ENCODE data around the gene SLC23A2. TPM values are rescaled to one million over a fixed set of nuclear protein-coding genes. Genes with fewer than 3 reads are reported as not detected.
A peak's percentile ranks its signal among the peaks of the same experiment; 100 is the strongest.
"Not testable (repeated sequence)": the region's sequence is repeated elsewhere in the genome, so short reads cannot be mapped to it uniquely, and the experiment has no call there.

SLC23A2 gene
- total RNA-seq, 1 donor from 2014 or later = 9.4 TPM

DNA sequence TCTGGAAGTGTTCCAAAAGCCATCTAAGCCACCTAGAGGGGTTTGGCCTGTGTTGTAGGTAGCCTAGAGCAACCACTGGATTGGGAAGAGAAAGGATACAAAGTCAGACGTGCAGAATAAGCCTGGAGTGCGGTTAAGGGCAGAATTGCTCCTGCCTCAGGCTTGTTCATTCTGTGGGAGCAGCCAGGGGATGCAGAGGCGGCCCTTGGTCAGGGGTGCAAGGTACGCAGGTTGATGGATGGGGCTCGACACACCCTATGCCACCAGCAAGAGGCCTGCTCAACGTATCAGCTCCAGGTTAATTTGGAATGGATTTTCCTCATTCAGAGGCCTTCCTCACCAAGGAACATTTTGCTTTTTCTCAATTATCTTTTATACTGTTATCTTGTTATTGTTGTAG is 129.8 kb downstream of the SLC23A2 start:
- no peak for ATAC-seq

DNA sequence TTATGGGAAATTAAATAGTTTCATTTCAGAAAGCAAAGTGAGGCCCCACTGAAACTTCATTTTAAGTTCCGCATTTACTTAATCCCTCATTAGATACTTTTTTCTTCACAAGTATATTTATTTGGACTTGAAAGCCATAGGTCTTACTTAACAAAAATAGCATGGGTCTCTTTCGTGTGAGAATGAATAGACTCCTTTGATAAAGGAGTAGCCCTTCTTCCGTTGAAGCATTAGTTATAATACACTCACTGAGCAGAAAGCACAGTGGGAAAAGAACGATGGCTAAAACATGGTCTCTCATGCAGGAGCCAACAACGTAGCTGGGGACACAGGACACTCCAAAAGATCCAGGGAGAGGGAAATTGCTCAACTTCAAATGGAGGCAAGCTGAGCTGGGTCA is 130.4 kb downstream of the SLC23A2 start:
- no peak for ATAC-seq

DNA sequence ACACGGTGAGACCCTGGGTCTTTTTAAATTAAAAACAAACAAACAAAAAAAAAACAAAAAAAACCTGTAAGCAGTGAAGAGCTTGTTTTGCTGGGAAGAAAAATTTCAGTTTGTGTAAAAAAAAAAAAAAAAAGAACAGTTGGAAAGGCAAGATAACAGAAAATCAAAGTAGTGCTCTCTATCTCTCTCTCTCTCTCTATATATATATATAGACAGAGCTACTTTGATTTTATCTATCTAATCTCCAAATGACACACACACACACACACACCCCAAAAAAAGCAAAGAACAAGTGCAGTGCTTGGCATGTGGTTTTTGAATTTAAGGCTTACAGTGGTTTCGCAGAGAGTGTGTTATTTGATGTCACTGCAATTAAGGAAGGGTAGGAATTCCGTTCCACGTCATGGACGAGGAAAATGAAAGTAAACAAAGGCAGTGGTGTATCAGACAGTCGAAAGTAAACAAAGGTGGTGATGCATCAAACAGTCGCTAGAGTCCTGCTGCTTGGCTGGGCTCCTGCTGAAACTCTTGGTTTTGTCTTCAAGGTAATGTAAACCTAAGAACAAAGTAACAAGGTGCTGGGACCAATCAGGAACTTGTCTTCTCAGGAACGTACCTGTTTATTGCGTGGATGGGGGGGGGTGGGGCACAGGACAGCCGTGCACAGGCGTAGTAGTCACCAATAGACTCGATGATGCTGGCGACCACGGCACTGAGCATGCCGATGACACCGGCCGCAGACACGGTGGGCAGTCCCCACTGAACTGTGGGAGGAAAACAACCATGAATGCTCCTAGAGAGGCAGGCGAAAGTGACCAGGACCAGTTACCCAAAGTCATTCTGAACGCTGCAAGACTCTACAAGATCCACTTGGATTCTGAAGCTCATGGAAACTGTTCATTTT is 131.8 kb downstream of the SLC23A2 start:
- no peak for ATAC-seq

DNA sequence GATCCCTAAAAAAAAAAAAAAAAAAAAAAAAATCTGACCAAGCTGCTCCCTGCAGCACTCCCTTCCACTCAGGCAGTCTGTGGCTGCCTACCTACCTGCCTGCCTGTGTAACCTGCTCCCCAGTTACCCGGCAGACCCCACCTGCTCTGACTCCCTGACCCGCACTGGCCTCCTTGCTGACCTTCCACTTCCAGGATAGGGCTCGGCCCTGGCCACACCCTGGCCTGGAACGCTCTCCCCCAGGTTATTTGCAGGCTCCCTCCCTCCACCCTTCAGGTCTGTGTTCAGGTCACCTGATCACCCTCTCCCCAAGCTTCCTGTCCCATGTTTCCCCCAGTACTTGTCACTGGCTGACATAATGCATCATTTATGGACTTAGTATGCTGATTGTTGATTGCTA is 134.3 kb downstream of the SLC23A2 start:
- ATAC-seq = peak; percentile 68

DNA sequence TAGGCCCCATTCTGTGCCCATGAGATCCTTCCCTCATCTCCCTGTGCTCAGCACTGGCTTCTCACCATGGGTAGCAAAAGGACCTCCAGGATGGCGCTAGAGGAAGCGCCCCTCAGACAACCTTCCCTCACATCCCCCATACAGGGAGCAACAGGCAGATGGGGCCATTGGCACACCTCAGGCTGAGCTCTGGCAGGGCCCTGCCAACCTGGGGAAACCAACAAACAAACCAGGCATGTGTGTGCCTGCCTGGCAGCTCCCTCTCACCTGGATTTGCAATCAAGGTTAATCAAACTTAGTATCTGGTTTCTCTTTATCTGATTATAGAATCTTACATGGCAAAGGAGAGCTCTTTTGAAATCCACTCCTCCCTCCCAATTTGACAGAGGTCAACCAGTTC is 134.9 kb downstream of the SLC23A2 start:
- peak; percentile 72 for ATAC-seq

DNA sequence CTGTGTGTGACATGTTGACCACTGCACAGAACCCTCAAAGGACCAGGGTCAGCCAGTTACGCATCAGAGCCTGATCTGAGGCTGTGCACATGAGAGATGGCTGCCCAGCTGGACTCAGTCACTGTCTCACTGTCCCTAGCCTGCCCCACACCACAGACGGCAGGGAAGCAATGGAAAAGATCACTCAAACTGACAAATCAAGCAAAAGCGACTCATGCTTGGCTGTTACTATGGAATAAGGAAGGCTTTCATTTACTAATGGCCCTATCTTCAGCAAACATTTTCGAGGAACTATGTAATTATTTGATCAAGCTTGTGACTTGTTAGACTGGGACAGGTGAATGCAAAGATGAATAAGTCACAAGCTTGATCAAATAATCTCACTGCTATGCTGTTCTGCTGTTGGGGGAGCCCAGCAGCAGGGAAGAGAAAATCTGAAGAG is 137.0 kb downstream of the SLC23A2 start:
- no peak for ATAC-seq

DNA sequence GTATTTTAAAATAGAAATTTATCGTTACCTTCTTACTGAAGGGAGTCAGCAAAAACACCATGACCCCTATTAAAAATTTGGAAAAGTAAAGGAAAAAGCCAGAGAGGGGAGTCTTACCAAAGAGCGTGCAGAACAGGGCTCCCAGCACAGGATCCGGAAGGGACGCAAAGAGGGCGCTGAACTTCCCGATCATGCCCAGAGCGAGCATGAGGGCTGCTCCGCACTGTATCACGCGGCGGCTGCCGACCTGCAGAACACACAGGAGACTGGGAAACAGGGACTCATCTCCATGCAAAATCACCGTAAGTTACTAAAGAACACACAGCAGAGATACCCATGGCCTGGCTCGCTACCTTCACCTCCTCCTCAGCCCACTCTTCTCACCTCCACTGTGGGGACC is 138.6 kb downstream of the SLC23A2 start:
- no peak for ATAC-seq

DNA sequence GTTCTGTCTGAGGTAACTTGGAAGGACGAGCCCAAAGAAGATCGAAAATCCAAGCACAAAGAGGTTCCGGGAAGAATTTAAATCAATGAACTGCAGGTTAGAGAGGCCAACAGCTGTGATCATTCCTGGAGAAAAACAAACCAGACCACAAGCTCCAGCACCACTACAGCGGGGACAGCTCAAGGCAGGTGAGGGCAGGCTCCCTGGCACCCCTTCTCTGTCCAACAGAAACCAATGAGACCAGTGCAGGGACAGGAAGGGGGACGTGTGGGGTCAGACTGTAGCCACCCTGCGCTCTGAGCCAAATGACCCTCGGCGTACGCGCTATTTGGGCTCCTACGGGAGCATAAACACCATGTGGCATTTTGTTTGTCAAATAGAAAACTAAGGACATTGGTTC is 139.3 kb downstream of the SLC23A2 start:
- no peak for ATAC-seq

DNA sequence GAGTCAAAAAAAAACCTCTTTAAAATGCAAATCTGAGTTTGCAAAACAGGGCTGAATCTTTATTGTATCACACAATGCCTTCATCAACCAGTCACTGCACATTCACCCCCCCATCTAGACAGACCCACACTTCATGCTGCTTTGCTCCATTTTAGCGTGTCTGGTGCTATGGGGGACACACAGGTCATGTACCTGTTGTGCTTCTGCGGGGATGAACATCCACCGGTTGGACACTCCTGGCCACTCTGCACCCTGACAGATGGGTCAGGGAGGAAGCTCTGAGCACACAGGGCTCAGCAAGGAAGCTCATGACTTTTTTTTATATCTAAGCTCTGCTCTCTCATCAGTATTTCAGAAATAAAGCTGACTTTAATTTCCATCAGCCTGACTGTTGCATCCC is 143.3 kb downstream of the SLC23A2 start:
- ATAC-seq = no peak

DNA sequence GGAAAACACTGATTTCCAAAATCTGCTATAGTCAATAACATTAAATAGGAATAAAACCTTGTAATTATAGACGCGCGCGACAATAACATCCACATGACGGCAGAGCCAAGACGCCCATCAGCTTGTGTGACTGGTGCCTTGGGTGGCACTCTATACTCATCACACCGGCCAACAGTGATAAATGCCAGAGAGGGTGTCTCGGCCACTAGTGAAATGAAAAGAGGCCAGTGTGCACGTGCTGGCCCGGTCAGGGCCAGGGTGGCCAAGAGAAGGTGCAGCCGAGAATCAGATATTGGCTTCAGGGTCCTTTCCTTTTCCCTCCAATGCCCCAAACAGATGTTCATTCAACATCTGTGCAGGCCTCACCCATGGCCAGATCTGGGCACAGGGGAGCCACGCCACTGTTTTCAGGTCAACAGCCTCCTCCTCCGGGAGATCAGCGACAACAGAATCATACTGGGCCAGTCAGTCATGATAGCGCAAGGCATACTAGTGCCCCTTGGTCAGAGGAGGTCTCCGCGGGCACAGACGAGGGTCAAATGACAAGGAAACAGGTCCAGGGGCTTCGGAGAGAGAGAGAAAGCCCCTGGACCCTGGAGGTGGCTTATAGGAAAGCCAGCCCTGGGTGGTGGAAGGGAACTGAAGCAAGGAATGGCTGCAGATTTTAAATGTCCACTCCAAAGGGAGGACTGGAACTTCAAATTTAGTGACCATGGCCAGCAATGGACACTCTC is 145.1 kb downstream of the SLC23A2 start:
- no peak for ATAC-seq

DNA sequence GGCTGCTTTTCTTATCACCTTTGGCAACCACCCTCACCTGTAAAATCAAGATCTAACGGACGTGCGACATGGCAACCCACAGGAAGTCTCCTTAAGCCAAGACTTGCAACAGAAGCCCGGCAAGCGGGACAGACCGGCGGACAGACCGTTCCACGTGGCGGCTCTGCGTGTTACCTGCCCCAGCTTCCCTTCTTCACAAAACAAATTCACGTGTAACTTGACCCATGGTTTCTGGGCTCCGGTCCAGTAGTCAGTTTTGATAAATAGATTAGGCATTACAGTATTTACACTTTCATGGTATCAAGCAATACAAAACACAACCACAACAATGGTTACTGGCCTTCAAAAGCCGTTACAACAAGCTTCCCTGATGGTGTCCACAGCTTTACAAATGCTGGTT is 145.8 kb downstream of the SLC23A2 start:
- ATAC-seq = no peak

DNA sequence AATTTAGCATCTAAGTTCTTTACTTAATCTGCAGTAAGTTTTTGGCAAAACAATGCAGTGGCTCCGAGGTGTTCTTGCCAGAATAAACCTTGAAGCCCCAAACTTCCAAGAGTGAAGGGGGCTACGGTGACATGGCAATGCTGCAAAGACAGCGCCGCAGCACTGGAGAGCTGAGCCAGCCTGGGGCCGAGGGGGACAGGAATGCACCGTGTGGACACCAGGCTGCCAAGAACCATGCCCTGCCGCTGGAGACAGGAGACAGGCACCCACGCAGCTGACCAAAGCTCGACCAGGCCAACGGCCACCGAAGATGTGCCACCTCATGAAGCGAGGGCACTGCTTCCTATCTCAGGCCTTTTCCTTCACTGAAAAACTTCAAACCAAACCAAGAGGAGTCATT is 146.2 kb downstream of the SLC23A2 start:
- ATAC-seq = no peak

DNA sequence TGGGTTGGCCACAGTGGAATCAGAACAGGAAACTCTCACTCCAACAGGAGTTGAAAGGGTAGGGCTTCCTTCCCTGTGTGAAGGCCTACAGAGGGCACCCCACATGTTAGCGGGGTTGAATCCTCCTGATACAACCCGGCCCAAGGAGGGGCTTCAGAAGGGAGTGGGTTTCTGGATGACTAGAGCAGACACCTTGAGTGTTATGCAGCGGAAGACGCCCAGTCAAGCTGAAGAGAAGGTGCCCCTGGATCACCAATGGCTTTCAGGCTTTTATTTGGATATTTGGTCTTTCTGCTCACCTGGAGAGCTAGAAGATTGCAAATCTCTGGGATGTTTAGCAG is 146.8 kb downstream of the SLC23A2 start:
- no peak for ATAC-seq

DNA sequence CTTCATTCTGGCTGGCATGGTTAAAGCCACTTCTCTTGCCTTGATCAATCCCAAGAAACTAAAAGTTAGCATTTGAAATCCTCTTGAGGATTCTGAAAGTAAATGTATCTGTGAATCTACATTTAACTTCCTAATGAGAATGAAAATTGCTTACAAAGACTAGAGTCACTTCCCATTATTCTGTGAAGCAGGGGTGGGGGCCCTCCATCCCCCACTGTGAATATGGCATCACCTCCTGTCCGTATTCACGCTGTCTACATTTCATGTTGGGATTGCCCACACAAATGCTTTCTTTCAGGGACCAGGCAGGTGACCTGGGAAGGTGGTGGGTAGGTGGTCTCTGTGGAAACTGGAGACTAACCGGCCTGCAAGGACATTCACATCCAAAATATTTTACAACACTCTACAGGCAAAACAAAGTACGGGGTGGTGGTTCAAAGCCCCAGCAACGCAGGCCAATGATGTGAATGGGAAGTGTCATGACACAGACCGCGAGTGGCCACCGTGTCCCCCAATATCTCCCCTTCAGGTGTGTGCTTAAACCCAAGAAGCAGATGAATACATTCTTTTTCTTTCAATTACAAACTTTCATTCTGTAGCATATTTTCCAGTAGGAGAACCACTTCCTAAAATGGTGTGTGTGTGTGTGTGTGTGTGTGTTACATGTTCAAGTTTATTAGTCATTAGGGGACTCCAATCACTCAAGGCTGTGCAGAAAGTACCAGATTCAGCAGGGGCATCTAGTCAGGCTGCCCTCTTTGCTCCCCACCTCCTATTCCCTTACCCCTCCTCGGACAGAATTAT is 147.4 kb downstream of the SLC23A2 start:
- no peak for ATAC-seq

DNA sequence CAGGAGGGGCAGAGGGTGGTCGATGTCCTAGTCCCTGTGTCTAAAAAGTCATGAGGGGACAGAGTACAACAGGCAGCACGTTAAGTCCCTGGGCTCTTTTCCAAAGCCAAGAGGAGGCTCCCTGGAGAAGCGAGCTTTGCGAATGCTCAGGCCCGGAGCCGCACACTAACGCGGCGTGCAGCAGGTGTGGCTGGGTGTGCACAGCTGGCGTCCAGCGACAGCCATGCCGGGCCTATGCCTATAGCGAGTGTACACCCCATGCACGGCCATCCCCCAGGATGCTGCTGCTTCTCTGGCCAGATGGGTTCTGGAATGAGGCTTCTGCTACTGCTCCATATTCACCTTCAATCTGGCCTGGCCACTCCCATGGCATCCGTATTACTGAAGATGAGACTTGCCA is 148.3 kb downstream of the SLC23A2 start:
- peak; percentile 39 for ATAC-seq

DNA sequence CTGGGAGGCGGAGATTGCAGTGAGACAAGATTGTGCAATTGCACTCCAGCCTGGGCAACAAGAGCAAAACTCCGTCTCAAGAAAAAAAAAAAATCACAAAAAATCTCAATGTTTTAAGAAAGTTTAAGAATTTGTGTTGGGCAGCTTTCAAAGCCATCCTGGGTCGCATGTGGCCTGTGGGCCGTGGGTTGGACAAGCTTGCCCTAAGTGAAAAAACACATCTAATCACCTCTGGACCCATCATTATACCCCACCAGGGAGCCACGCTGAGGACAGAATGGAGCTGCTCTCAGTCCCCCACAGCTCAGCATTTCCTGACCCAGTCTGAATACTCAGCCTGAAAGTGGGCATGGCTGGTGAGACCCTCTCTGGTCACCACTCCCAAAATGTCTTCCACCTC is 150.3 kb downstream of the SLC23A2 start:
- no peak for ATAC-seq

DNA sequence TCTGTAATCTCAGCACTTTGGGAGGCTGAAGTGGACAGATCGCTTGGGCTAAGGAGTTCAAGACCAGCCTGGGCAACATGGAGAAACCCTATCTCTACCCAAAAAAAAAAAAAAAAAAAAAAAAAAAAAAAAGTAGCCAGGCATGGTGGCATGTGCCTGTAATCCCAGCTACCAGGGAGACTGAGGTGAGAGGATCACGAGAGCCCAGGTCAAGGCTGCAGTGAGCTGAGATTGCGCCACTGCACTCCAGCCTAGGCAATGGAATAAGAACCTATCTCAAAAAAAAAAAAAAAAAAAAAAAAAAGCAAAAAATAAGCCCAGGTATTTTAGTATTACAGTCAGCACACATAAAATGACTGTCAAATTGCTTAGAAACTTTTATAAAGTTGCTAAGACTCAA is 152.5 kb downstream of the SLC23A2 start:
- not testable (repeated sequence) for ATAC-seq

DNA sequence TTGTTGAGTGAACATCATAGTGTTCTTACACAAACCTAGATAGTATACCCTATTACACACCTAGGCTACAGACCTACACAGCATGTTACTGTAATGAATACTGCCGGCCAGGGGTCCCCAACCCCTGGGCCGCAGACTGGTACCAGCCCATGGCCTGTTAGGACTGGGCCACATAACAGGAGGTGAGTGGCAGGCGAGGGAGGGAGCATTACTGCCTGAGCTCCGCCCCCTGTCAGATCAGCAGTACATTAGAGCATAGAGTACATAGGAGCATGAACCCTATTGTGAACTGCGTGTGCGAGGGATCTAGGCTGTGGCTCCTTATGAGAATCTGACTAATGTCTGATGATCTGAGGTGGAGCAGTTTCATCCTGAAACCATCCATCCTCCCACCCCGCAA is 153.3 kb downstream of the SLC23A2 start:
- ATAC-seq = no peak

DNA sequence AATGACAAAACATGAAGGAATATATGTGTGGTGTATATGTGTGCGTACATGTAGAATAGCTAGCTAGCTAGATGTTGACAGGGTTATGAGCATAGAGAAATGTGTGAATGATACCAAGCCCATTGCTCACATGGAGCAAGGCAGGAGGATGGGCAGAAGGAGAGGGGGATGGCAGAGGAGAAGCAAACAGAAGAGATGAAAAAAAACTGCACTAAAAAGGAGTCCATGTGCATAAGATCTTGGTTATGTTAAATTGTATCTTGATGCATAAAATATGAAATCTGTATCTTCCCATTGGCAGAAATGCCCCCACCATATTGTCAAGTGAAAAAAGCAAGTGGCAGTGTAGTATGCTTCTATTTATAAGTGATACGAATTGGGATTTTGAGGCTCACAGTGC is 154.5 kb downstream of the SLC23A2 start:
- no peak for ATAC-seq

DNA sequence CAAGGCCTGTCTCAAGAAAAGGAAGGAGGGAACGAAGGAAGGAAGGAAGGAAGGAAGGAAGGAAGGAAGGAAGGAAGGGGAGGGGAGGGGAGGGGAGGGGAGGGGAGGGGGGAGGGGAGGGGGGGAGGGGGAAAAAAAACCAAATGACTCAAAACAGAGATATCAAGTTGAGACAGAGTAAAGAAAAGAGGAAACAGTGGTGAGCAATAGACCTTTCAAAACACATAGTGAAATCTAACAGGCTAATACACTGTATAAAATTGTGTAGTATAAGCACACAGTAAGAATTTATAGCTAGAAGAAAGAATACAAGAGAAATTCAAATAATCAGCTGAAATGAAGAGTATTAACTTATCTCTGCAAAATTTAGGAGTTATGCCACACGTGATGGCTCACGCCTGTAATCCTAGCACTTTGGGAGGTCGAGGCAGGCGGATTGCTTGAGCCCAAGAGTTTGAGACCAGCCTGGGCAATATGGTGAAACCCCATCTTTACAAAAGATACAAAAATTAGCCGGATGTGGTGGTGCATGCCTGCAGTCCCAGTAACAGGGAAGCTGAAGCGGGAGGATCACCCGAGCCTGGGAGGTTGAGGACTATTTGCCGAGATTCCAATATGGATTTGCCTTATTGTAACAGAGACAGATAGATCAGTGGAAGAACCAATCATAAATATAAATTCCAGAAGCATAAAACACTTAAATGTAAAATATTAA is 156.4 kb downstream of the SLC23A2 start:
- ATAC-seq = no peak

DNA sequence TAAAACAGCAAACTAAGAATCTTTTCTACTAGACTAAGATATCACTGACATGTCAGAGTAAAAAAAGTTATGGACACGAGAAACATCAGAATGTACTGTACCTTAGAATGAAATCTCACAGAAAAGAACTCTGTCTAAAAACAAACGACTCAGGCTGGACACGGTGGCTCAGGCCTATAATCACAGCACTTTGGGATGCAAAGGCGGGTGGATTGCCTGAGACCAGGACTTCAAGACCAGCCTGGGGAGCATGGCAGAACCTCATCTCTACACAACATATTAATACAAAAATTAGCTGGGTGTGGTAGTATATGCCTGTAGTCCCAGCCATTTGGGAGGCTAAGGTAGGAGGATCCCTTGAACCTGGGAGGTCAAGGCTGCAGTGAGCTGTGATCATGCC is 157.0 kb downstream of the SLC23A2 start:
- no peak for ATAC-seq

DNA sequence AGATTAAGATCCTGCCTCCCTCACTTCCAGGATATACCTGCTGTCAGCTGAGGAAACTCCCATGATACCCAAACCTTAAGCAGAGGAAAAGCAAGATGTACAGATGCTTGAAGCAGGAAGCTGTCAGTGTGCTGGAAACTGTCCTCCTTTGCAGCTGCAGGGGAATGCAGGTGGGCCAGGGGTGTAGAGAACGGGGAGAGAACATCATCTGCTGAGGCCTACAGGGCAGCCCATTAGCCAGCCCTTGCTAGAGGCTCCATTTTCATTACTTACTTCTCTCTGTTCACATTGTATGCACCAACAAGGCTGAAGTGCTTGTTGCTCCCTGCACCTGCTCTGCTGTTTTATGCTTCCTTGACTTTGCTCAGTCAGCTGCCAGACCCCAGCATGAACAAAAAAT is 160.5 kb downstream of the SLC23A2 start:
- ATAC-seq = no peak

DNA sequence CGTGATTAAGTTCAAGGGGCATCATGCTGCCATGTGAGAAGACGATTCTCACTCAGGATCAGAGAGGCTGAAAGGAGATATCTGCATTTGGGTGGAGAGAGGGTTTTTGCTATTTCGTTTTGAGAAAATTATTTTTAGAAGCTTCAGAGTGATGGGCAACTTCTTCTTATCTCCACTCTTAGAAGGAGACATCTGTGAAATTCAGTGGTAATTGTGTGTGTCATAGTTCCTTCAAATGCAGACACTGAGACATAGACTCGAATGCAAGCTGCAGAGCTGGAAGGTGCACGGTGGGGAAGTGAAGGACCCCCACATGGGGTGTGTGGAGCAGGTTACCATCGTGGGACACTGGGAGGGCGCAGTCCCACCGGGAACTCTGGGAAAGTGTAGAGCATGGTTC is 162.8 kb downstream of the SLC23A2 start:
- no peak for ATAC-seq

Measured in esophagus mucosa (tissue), 1 donor.